CD14-positive monocyte (primary cell): ENCODE results near the gene PSPC1. TPM values are rescaled to one million over a fixed set of nuclear protein-coding genes. Genes with fewer than 3 reads are reported as not detected.

Source experiments
- DNase-seq, 3 donors: peaks; one replicate each; pipeline ENCODE4 v3.0.0-alpha.2; 2011 to 2022
- H2AFZ ChIP-seq: 2 replicates; pipeline ENCODE4 v1.6.0; 2012; ENCODE audit warnings: mild to moderate bottlenecking, low read depth, low read length, inconsistent platforms; ENCODE audit not compliant: insufficient read depth, poor library complexity, severe bottlenecking
- H3K27ac ChIP-seq, 2 donors: 1 replicate in 1 of 2; 2 replicates in 1 of 2; pipeline ENCODE4 v1.5.1; 2012 to 2013; ENCODE audit warnings: low read length in 2 of 2, control low read depth in 1 of 2, inconsistent platforms in 1 of 2, low read depth in 1 of 2, mild to moderate bottlenecking in 1 of 2
- H3K27me3 ChIP-seq, 2 donors: one replicate each; pipeline versions ENCODE4 v1.6.0 to v1.6.1; 2011 to 2013; ENCODE audit warnings: low read length in 2 of 2; ENCODE audit not compliant: control insufficient read depth in 2 of 2, insufficient read depth in 2 of 2
- H3K36me3 ChIP-seq, 2 donors: replicated peaks in 1 of 2; 1 replicate in 1 of 2; 2 replicates in 1 of 2; pipeline versions ENCODE4 v1.5.1 to v1.6.1; 2012 to 2013; ENCODE audit warnings: low read length in 2 of 2, control low read depth in 1 of 2, inconsistent platforms in 1 of 2, mild to moderate bottlenecking in 1 of 2; ENCODE audit not compliant: insufficient read depth in 2 of 2, control insufficient read depth in 1 of 2
- H3K4me1 ChIP-seq, 2 donors: 1 replicate in 1 of 2; 2 replicates in 1 of 2; pipeline versions ENCODE4 v1.5.1 to v1.6.1; 2012 to 2013; ENCODE audit warnings: low read length in 2 of 2, control low read depth in 1 of 2, inconsistent platforms in 1 of 2, mild to moderate bottlenecking in 1 of 2, moderate library complexity in 1 of 2; ENCODE audit not compliant: insufficient read depth in 2 of 2, control insufficient read depth in 1 of 2
- H3K4me2 ChIP-seq: replicated peaks from 2 replicates; pipeline ENCODE3; 2012; ENCODE audit warnings: low read length, moderate library complexity, mild to moderate bottlenecking; ENCODE audit not compliant: poor library complexity, severe bottlenecking; ENCODE audit errors: extremely low read depth
- H3K4me3 ChIP-seq, 3 experiments: fragments of 200-600 bp in 1 of 3; sonication (generic) in 1 of 3; replicated peaks in 1 of 3; 1 replicate in 2 of 3; 2 replicates in 1 of 3; pipeline ENCODE4 v1.5.1; 2011 to 2013; ENCODE audit warnings: low read length in 3 of 3, mild to moderate bottlenecking in 3 of 3, control low read depth in 2 of 3, low read depth in 2 of 3, inconsistent platforms in 1 of 3, moderate library complexity in 1 of 3
- H3K79me2 ChIP-seq: 2 replicates; pipeline ENCODE4 v1.6.0; 2012; ENCODE audit warnings: mild to moderate bottlenecking, control low read depth, inconsistent platforms, low read length, moderate library complexity; ENCODE audit not compliant: insufficient read depth
- H3K9ac ChIP-seq: 2 replicates; pipeline ENCODE4 v1.6.0; 2017; ENCODE audit warnings: low read length, mild to moderate bottlenecking; ENCODE audit not compliant: insufficient read depth, poor library complexity, severe bottlenecking
- H3K9me3 ChIP-seq, 2 donors: replicated peaks in 1 of 2; 1 replicate in 1 of 2; 2 replicates in 1 of 2; pipeline versions ENCODE4 v1.5.1 to v1.6.1; 2012 to 2013; ENCODE audit warnings: low read length in 2 of 2, control low read depth in 1 of 2; ENCODE audit not compliant: control insufficient read depth in 1 of 2, insufficient read depth in 1 of 2
- H4K20me1 ChIP-seq: 2 replicates; pipeline ENCODE4 v1.6.0; 2012; ENCODE audit warnings: mild to moderate bottlenecking, low read length, control low read depth, moderate library complexity; ENCODE audit not compliant: insufficient read depth
- H3K27ac Mint-ChIP-seq, 7 donors: one replicate each; pipeline ENCODE4 v1.8.0; 2020; ENCODE audit warnings: mild to moderate bottlenecking in 7 of 7, mixed read lengths in 7 of 7, moderate library complexity in 6 of 7, inconsistent platforms in 2 of 7
- H3K27me3 Mint-ChIP-seq, 3 donors: one replicate each; pipeline ENCODE4 v1.8.0; 2021 to 2022; ENCODE audit warnings: low read depth in 3 of 3, mild to moderate bottlenecking in 3 of 3, mixed read lengths in 3 of 3, moderate library complexity in 3 of 3, inconsistent platforms in 1 of 3
- H3K36me3 Mint-ChIP-seq, 2 donors: one replicate each; pipeline ENCODE4 v1.8.0; 2020; ENCODE audit warnings: mixed read lengths in 2 of 2, inconsistent platforms in 1 of 2, mild to moderate bottlenecking in 1 of 2
- H3K4me1 Mint-ChIP-seq: one replicate; pipeline ENCODE4 v1.8.0; 2020; ENCODE audit warnings: mild to moderate bottlenecking, mixed read lengths
- H3K4me3 Mint-ChIP-seq, 2 donors: one replicate each; pipeline ENCODE4 v1.8.0; 2020; ENCODE audit warnings: mild to moderate bottlenecking in 2 of 2, mixed read lengths in 2 of 2, moderate library complexity in 1 of 2
- H3K9me3 Mint-ChIP-seq, 7 donors: one replicate each; pipeline ENCODE4 v1.8.0; 2020 to 2022; ENCODE audit warnings: mixed read lengths in 7 of 7, mild to moderate bottlenecking in 6 of 7, moderate library complexity in 6 of 7, inconsistent platforms in 2 of 7
- WGBS: methylation state at CpG from one replicate; pipeline ENCODE4 v1.1.5; 2013; ENCODE audit warnings: missing lambda C conversion rate; ENCODE audit not compliant: insufficient coverage; 5-methylcytosine and 5-hydroxymethylcytosine counted together
- intact Hi-C, 2 donors: fragments of 100-400 bp; cut with micrococcal nuclease; formaldehyde crosslinking; loops; one replicate each; pipeline versions ENCODE4 v1.15.0 to v1.15.1; 2023
- polyA plus RNA-seq, 3 donors: library from polyadenylated mRNA; depleted of rRNA in 1 of 3; unstranded in 2 of 3; stranded (reverse) in 1 of 3; fragments of 300-500 nt in 2 of 3; fragments of >200 nt in 1 of 3; fragmentation: Illumina TruSeq in 2 of 3; gene quantifications; 1 replicate in 2 of 3; 2 replicates in 1 of 3; pipeline ENCODE4 v1.2.3, GENCODE V29; 2012 to 2021
- TF ChIP-seq, protein P1 (sequence below): fragments of 200-600 bp; IDR thresholded peaks from one replicate; pipeline ENCODE4 v1.8.0; 2022; ENCODE audit warnings: antibody characterized with exemption, mild to moderate bottlenecking

Gene PSPC1
- polyA plus RNA-seq, 3 donors, result 17.3 to 34.4 (median 19.4) TPM

DNA sequence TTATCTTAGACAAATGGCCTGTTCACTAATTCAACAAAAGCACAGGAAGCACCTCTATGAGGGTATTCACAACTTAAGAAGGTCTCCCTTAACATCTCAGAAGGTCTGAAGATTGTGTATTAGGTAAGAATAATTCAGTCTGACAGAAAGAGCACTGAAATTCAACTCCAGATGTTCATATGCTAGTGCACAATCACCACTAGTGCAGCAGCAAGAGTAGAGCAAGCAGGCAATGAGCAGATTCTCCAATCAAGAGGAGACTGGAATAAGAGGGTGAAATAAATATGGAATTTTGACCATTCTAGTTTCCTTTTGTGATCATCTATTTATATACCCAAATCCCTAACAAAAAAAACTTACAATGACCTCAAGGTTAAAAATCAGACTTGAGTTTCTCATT lies 97.3 kb downstream of the PSPC1 start:
- H3K27me3 Mint-ChIP-seq, result no peaks in the 10 kb centered on the region
- H3K4me2 ChIP-seq, result no peak overlapping the region
- H3K27ac Mint-ChIP-seq, result no peak overlapping the region
- no peaks in the 10 kb centered on the region for H3K9me3 Mint-ChIP-seq
- H3K9me3 ChIP-seq, result no peaks in the 10 kb centered on the region
- H2AFZ ChIP-seq, result no peak overlapping the region
- H3K36me3 ChIP-seq, result peaks cover 4 to 27% of the 10 kb centered on the region in 2 donors
- H3K36me3 Mint-ChIP-seq, result peaks cover 22 to 32% of the 10 kb centered on the region in 2 donors
- intact Hi-C loops, result no loop called here
- no peak overlapping the region for H3K4me3 Mint-ChIP-seq
- DNase-seq, result no peak
- no peaks in the 10 kb centered on the region for H3K27me3 ChIP-seq
- no peaks in the 10 kb centered on the region for H3K4me1 Mint-ChIP-seq
- no peak overlapping the region for H3K9ac ChIP-seq
- no peak overlapping the region for H3K4me3 ChIP-seq
- H3K27ac ChIP-seq, result no peak overlapping the region
- H3K4me1 ChIP-seq, result no peaks in the 10 kb centered on the region
- H3K79me2 ChIP-seq, result no peaks in the 10 kb centered on the region
- no peaks in the 10 kb centered on the region for H4K20me1 ChIP-seq
- TF ChIP-seq, protein P1, sequence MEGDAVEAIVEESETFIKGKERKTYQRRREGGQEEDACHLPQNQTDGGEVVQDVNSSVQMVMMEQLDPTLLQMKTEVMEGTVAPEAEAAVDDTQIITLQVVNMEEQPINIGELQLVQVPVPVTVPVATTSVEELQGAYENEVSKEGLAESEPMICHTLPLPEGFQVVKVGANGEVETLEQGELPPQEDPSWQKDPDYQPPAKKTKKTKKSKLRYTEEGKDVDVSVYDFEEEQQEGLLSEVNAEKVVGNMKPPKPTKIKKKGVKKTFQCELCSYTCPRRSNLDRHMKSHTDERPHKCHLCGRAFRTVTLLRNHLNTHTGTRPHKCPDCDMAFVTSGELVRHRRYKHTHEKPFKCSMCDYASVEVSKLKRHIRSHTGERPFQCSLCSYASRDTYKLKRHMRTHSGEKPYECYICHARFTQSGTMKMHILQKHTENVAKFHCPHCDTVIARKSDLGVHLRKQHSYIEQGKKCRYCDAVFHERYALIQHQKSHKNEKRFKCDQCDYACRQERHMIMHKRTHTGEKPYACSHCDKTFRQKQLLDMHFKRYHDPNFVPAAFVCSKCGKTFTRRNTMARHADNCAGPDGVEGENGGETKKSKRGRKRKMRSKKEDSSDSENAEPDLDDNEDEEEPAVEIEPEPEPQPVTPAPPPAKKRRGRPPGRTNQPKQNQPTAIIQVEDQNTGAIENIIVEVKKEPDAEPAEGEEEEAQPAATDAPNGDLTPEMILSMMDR, result no peak

DNA sequence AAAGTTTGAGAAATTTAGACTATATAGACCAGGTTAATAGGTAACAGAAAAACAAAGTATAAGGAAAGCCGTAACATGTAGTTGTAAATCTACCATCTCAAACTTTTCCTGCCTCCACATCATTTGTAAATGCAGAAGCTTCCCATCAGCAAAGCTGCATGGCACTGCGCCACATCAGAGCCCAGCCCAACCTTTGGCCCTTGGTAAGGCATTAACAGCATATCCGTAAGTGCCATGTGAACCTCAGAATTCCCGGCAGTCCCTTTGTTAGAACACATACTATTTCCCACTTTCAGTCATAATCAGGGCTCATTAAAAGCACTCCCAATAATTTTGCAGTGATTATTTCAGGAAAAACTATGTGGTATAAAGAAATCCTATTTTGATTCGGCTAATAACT lies 97.7 kb downstream of the PSPC1 start:
- Histone ChIP-seq H3K79me2 (no peaks in the 10 kb centered on the region), H3K9me3 (no peaks in the 10 kb centered on the region), H3K4me3 (no peak overlapping the region), H3K27me3 (no peaks in the 10 kb centered on the region), H3K4me1 (no peaks in the 10 kb centered on the region), H3K4me2 (no peak overlapping the region), H2AFZ (no peak overlapping the region), H3K27ac (no peak overlapping the region), H3K9ac (no peak overlapping the region), H4K20me1 (no peaks in the 10 kb centered on the region), H3K36me3 (peaks cover 4 to 23% of the 10 kb centered on the region in 2 donors)
- 98% methylated on average over 2 of the region's 5 CpGs for WGBS
- no peaks in the 10 kb centered on the region for H3K27me3 Mint-ChIP-seq
- H3K4me3 Mint-ChIP-seq, result no peak overlapping the region
- TF ChIP-seq, protein P1, result no peak
- DNase-seq, result no peak
- no peaks in the 10 kb centered on the region for H3K4me1 Mint-ChIP-seq
- no peak overlapping the region for H3K27ac Mint-ChIP-seq
- no peaks in the 10 kb centered on the region for H3K9me3 Mint-ChIP-seq
- H3K36me3 Mint-ChIP-seq, result peaks cover 22 to 31% of the 10 kb centered on the region in 2 donors
- intact Hi-C loops, result no loop called here
